HK-2 (cell line): ENCODE measurements around the gene BEND3.

Experiments
- DNase-seq: peaks from one replicate; pipeline ENCODE4 v3.0.0-alpha.2; 2018; ENCODE audit not compliant: unreplicated experiment

Gene BEND3

GRCh38 chr6:107083047-107083768 lies 32.1 kb downstream of the BEND3 start:
- no peak for DNase-seq

DNA sequence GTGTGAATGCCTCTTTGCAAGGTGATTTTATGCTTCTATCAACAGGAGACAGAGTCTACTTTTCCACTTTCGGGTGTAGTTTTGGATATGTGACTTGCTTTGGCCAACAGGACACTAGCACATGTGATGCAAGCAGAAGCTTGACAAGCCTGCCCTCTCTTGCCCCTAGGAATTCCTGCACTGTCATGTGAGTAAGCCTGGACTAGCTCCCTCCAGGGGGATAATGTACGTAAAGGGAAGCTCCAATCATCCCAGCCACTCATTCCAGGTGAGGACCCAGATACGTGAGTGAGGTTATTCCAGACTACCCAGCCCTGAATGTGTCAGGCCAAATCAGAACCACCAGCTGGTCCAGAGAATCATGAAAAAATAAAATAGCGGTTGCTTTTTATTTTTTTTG lies 33.3 kb downstream of the BEND3 start:
- no peak for DNase-seq

DNA sequence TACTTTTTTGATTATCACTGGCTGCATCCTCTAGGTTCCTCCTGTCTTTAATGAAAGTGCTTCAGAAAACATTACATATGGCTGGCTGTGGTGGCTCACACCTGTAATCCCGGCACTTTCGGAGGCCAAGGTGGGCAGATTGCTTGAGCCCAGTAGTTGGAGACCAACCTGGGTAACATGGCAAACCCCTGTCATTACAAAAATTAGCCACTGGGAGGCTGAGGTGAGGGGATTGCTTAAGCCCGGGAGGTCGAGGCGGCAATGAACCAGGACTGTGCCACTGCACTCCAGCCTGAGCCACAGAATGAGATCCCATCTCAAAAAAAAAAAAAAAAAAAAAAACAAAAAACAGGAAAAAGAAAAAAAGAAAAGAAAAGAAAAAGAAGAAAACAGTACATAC lies 35.3 kb downstream of the BEND3 start:
- DNase-seq, result no peak

GRCh38 chr6:107079429-107079828 lies 35.9 kb downstream of the BEND3 start:
- no peak for DNase-seq

DNA sequence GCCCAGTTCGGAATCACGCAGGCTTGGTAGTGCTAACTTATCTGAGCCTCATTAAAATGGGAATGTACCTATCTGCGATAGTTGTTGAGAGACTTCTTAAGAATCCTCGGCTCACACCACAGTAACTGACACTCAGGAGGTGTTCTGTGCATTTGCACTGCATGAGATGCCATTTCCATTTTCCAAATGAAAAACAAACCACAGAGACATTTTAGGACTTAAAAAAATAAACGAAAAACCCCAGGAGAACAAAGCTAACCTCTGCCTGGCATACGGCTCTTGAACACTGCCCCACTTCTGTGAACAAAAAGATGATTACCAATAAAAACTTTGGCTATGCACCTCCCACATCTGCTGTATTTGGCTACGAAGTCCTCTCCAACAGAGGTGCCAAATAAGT lies 37.6 kb downstream of the BEND3 start:
- no peak for DNase-seq

- DNase-seq, result no peak
These were observed 39.3 kb downstream of the BEND3 start for GRCh38 chr6:107075951-107076381.

GRCh38 chr6:107070686-107071085 lies 44.6 kb downstream of the BEND3 start:
- no peak for DNase-seq

- no peak for DNase-seq
These were observed 45.4 kb downstream of the BEND3 start for GRCh38 chr6:107069631-107070548.

DNA sequence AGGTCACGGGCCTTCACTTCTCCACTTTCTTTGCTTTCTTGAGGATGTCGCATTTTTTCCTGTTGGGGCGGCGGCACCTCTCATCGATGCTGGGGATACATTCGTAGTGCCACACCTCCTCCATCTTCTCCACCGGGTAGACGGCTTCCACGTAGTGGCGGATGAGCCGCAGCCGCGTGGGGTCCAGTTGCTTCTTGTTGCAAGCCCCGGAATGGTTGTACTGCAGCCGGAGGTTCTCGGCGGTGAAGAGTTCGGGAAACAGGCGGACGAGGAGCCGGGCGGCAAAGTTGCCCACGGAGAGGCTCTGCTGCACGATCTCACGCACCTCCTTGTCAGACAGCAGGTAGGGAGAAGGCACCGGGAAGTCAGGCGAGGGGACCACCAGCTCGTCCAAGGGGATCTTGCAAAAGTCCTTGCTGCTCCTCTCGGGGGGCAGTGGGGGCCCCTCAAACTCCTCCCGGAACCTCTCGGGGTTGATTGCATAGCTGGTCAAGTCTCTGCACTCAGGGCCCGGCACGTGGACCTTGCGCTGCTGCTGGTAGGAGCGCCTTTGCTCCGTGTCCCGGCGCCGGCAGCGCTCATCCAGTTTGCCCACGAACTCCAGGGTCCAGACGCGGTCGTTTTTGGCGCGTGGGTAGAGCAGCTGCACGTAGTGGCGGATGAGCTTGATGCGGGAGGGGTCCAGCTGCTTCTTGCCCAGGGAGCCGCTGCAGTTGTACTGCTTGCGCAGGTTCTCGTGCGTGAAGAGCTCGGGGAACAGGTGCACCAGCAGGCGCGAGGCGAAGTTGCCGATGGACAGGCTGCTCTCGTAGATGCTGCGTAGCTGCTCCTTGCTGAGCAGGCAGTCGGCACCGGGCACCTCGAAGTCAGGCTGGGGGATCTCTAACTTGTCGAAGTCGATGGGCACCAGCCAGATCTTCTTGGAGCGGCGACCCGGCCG lies 46.4 kb downstream of the BEND3 start:
- no peak for DNase-seq

- no peak for DNase-seq
These were observed 48.3 kb downstream of the BEND3 start for GRCh38 chr6:107066697-107067659.

DNA sequence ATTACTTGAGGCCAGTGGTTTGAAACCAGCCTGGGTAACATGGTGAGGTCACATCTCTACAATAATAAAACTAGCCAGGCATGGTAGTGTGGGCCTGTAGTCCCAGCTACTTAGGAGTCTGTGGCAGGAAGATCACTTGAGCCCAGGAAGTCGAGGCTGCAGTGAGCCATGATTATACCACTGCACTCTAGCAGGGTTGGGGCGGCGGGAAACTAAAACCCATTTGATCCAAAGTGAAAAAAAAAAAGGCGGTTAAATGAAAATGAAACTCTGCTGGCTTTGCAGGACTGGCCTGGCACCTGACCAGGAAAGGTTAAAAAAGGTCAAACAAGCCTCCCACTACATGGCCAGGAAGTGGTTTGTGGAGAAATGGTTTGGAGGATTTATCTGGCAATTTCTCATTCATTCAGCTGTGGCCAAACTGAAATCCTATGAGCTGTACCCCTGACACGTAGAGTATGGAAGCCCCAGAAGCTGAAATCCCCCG lies 50.7 kb downstream of the BEND3 start:
- peak; percentile 83 for DNase-seq

GRCh38 chr6:107062691-107063090 lies 52.6 kb downstream of the BEND3 start:
- DNase-seq, result no peak

DNA sequence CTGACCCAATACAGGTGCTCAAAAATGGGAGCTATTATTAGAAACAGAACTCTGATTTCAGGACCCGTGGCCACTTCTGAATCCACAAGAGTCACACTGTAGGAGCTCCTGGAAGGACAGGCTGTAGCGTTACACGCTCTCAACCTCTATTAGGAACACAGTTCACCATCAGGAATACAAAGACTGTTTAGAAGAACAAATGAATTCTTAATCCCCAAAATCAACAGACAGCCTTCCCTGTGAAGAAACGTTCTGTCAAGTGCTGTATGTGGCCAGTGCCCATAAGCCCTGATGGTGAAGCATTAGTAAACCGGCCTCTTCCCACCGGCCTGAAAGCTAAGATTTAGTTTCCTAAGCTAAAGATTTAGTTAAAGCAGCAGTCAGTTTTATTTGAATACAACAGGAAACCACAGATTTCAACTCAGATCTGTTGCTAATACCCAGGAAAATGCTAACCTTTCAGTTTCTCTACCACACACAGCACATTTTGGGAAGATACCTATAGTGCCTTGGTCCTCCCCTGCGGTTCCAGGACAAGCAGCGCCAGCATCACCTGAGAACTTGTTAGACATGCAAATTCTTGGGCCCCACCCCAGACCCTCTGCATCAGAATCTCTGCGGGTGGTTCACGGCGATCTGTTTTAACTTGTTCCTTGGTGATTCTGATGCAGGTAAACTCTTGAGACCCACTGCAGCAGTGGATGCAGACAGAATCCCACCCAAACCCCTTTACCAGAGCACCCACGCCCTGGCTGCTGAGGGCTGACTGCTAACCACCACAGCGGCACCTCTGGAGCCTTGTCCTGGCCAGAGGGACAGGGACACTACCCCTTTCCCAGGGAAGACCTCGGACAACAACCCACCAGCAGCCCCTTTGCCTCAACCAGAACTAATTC lies 53.9 kb downstream of the BEND3 start:
- DNase-seq, result no peak

DNA sequence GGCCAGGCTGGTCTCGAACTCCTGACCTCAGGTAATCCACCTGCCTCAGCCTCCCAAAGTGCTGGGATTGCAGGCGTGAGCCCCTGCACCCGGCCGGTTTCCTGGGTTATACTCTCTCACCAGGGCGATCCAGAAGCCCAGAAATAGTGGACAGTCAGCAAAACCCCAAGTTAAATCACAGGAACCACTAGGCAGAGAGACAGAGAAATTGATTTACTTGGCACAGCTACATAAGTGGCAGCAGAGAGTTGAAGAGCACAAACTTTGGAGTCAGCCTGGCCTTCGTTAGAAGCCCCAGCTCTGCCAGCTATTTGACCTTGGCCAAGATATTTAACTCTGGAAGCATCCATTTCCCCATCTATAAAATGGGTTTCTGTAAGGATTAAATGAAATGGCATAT lies 54.6 kb downstream of the BEND3 start:
- DNase-seq, result no peak

- DNase-seq, result no peak
These were observed 55.7 kb downstream of the BEND3 start for GRCh38 chr6:107059606-107060005.

GRCh38 chr6:107057679-107058078 lies 57.6 kb downstream of the BEND3 start:
- no peak for DNase-seq

DNA sequence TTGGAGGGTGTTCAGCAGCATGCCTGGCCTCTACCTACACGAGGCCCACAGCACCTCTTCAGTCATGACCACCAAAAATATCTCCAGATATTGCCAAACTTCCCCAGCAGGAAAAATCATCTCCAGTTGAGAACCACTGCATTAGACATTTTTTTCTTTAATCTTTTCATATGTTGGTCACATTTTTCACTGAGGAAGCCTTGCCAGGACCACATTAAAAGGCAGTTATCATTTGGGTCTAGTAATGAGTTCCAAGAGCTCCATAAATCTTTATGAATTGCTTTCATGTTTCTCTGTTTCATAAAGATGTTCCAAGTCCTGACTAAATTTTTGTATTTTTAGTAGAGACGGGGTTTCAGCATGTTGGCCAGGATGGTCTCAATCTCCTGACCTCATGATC lies 58.5 kb downstream of the BEND3 start:
- DNase-seq, result no peak

- no peak for DNase-seq
These were observed 67.5 kb downstream of the BEND3 start for GRCh38 chr6:107047807-107048206.

DNA sequence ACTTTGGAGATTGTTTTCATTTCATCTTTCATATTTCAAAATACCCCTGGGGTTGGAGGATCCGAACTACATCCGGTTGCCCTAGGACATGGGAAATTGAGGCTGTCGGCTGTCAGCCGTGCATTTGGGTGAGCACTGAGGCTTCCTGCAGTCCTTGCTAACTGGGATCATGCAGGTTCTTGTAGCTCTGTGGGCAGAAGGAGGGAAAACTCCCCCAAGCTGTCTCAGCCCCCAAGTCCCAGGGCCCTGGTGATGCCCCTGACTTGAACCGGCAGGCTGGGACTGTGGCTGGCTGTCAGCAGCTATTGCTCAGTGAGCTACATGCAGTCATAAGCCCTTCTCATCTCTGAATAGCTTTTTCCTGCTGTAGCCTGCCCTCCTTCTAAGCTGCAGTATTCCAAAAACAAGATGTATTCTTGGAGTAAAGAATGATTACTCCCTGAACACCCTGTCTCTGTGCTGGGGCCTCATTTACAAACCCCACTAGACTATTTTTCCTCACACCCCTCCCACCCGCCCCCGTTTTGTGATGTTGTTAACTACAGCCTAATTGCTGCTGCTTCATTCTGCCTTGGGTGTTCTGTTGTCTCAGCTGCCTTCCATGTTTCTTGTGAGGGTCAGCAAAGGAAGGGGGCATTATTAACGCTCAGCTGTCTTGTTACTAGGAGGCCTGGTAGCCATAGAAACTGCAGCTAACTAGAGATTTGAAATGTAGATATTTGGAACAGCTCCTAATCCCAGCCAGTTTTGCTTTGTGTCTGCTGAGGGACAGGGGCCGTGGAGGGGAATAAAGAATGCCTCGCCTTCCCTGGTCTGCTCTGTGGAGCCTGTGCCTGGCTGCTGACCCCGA lies 69.3 kb downstream of the BEND3 start:
- DNase-seq, result no peak
